Measurements from ENCODE around the gene GALNT18. TPM values are rescaled to one million over a fixed set of nuclear protein-coding genes. Genes with fewer than 3 reads are reported as not detected.

The GALNT18 gene
- polyA plus RNA-seq, 1 experiment = 4.1 TPM

GRCh38 chr11:11477695-11478420, 143.9 kb downstream of the GALNT18 start:
- Histone ChIP-seq H3K36me3 (ENCODE audit: control insufficient read depth, insufficient read depth, low read length) (no peaks in the 10 kb centered on the region), H3K27me3 (ENCODE audit: control insufficient read depth, insufficient read depth, low read length) (no peaks in the 10 kb centered on the region; the same call in 1 of the 2 replicates), H3K4me3 (ENCODE audit: low read depth, low read length) (no peak overlapping the region)
- TF ChIP-seq, protein P1, sequence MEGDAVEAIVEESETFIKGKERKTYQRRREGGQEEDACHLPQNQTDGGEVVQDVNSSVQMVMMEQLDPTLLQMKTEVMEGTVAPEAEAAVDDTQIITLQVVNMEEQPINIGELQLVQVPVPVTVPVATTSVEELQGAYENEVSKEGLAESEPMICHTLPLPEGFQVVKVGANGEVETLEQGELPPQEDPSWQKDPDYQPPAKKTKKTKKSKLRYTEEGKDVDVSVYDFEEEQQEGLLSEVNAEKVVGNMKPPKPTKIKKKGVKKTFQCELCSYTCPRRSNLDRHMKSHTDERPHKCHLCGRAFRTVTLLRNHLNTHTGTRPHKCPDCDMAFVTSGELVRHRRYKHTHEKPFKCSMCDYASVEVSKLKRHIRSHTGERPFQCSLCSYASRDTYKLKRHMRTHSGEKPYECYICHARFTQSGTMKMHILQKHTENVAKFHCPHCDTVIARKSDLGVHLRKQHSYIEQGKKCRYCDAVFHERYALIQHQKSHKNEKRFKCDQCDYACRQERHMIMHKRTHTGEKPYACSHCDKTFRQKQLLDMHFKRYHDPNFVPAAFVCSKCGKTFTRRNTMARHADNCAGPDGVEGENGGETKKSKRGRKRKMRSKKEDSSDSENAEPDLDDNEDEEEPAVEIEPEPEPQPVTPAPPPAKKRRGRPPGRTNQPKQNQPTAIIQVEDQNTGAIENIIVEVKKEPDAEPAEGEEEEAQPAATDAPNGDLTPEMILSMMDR (IDR thresholded peaks at IDR 0.05; ENCODE audit: insufficient read depth, low read depth, low read length) = no peak
- CTCF ChIA-PET = interaction anchor here (1.2 kb wide), 1 partner anchor 15 kb away, joined by 3 read pairs; no protein-coding TSS in a partner anchor
- POLR2A ChIA-PET = no interaction called here
- no peak for DNase-seq (ENCODE audit: low read depth)

DNA sequence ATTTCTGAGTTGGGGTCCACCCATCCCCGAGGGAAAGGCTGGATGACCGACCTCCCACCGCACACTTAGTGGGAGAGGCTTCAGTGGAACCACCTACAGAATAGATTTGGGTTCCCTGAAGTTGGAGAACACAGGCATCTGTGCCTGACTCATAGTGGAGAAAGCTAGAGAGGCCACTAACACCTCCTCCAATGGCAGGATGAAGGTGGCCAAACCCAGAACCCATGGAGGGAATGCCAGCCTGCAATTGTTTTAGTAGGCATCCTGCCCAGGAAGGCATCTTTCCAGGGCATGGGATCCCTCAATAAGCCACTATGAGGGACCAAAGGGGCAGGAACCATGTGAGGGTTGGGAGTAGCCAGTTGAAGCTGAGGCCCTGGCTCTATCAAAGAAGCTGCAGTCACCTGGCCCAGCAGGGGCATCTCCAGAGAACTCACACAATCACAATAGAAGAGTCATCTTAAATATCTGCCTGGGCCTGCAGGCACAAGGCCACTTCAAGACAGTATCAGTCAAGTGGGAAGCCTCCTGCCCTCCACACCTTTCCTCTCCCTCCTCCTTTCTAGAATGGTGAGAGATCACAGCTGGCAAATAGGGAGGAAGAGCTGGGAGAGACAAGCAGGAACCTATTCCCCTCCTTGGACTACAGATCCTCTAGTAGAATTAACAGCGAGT, 144.7 kb downstream of the GALNT18 start:
- TF ChIP-seq, protein P1 (IDR thresholded peaks at IDR 0.05; ENCODE audit: insufficient read depth, low read depth, low read length) = no peak
- Histone ChIP-seq H3K36me3 (ENCODE audit: control insufficient read depth, insufficient read depth, low read length) (no peaks in the 10 kb centered on the region), H3K4me3 (ENCODE audit: low read depth, low read length) (no peak overlapping the region), H3K27me3 (ENCODE audit: control insufficient read depth, insufficient read depth, low read length) (no peaks in the 10 kb centered on the region)
- no peak for DNase-seq (ENCODE audit: low read depth)
- ChIA-PET CTCF (interaction anchor here (1.2 kb wide), 1 partner anchor 14 kb away, joined by 3 read pairs; no protein-coding TSS in a partner anchor), POLR2A (no interaction called here)

DNA sequence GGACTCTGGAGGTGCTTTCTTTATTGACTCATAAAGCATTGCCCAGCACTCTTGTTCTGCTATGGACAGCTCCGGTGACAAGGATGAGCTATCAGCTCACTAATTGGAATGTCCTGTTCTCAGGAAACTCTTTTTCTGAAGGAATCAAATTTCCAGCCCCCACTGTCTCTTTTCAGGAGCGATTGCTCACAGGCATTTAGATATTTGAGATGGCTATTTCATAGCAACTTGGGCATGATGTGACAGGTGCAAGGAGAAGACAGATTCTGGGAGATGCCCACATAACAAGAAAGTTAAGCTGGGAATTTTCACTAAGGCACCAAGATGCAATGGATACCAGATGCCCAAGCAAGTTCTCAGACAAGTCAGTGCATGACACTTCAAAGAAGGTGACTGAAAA, 145.3 kb downstream of the GALNT18 start:
- Histone ChIP-seq H3K36me3 (ENCODE audit: control insufficient read depth, insufficient read depth, low read length) (no peaks in the 10 kb centered on the region), H3K27me3 (ENCODE audit: control insufficient read depth, insufficient read depth, low read length) (no peaks in the 10 kb centered on the region), H3K4me3 (ENCODE audit: low read depth, low read length) (no peak overlapping the region)
- ChIA-PET POLR2A (no interaction called here), CTCF (interaction anchor here (1.4 kb wide), 1 partner anchor 15 kb away, joined by 3 read pairs; no protein-coding TSS in a partner anchor)
- TF ChIP-seq, protein P1 (IDR thresholded peaks at IDR 0.05; ENCODE audit: insufficient read depth, low read depth, low read length) = no peak
- DNase-seq (ENCODE audit: low read depth) = no peak

DNA sequence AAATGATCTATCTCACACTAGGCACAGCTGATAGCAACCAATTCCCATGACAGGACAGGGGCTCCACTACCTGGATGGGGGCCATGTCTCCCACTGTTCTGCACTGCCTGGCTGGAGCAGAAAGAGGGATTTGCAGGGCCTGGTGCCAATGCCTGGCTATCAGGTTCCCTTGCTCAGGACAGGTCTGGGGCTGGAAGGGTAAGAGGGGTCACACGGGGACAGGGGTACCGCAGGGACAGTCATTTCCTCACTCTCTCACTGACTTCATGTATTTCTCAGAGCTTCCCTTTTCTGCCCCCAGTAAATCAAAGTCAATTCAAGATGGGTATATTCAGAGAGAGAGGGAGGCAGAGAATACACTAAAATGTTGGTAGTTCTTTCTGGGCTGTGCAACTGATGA, 149.7 kb downstream of the GALNT18 start:
- ChIA-PET POLR2A (no interaction called here), CTCF (no interaction called here)
- Histone ChIP-seq H3K36me3 (ENCODE audit: control insufficient read depth, insufficient read depth, low read length) (no peaks in the 10 kb centered on the region), H3K27me3 (ENCODE audit: control insufficient read depth, insufficient read depth, low read length) (0 out of 2 replicates have a peak, but pooled peaks cover 2% of the 10 kb centered on the region), H3K4me3 (ENCODE audit: low read depth, low read length) (no peak overlapping the region)
- TF ChIP-seq, protein P1 (IDR thresholded peaks at IDR 0.05; ENCODE audit: insufficient read depth, low read depth, low read length) = no peak
- no peak for DNase-seq (ENCODE audit: low read depth)

GRCh38 chr11:11471201-11471600, 150.6 kb downstream of the GALNT18 start:
- H3K27me3 ChIP-seq (ENCODE audit: control insufficient read depth, insufficient read depth, low read length) = 0 out of 2 replicates have a peak, but pooled peaks cover 2% of the 10 kb centered on the region
- CTCF ChIA-PET = no interaction called here
- no peak overlapping the region for H3K4me3 ChIP-seq (ENCODE audit: low read depth, low read length)
- DNase-seq (ENCODE audit: low read depth) = no peak
- TF ChIP-seq, protein P1 (IDR thresholded peaks at IDR 0.05; ENCODE audit: insufficient read depth, low read depth, low read length) = no peak
- POLR2A ChIA-PET = no interaction called here
- no peaks in the 10 kb centered on the region for H3K36me3 ChIP-seq (ENCODE audit: control insufficient read depth, insufficient read depth, low read length)
